SK-N-SH treated with all-trans-retinoic acid at 6 μM for 48 hours (cell line): Measurements from ENCODE around the gene RBFOX1.

ENCODE experiments used
- ATAC-seq: fragments of 200-7000 bp; cut with Tn5 transposase; 3 replicates; pipeline ENCODE4 v1.9.1; 2020; ENCODE audit warnings: mild to moderate bottlenecking, moderate library complexity
- ARNTL ChIP-seq: fragments of 450-650 bp; formaldehyde crosslinking; IDR thresholded peaks from 2 replicates; pipeline ENCODE4 v1.5.0; 2020; ENCODE audit warnings: low read depth, mild to moderate bottlenecking, moderate library complexity, borderline replicate concordance
- CSDC2 ChIP-seq: fragments of 250-450 bp; sonication (Bioruptor Pico); IDR thresholded peaks from 2 replicates; pipeline ENCODE4 v1.5.0; 2020; ENCODE audit warnings: mild to moderate bottlenecking, moderate library complexity
- CSRNP3 ChIP-seq: fragments of 250-450 bp; sonication (Bioruptor Pico); IDR thresholded peaks from 2 replicates; pipeline ENCODE4 v1.5.1; 2021; ENCODE audit warnings: mild to moderate bottlenecking, moderate library complexity
- ESRRG ChIP-seq: fragments of 250-450 bp; sonication (Bioruptor Pico); IDR thresholded peaks from 2 replicates; pipeline ENCODE4 v1.6.1; 2021; ENCODE audit warnings: mild to moderate bottlenecking
- OSR1 ChIP-seq: fragments of 250-450 bp; sonication (Bioruptor Pico); IDR thresholded peaks from 2 replicates; pipeline ENCODE4 v1.8.0; 2022; ENCODE audit warnings: moderate library complexity, mild to moderate bottlenecking, inconsistent platforms
- PATZ1 ChIP-seq: fragments of 250-450 bp; sonication (Bioruptor Pico); IDR thresholded peaks from 2 replicates; pipeline ENCODE4 v1.8.0; 2020; ENCODE audit warnings: mild to moderate bottlenecking, moderate library complexity, borderline replicate concordance
- PPARA ChIP-seq: fragments of 250-450 bp; sonication (Bioruptor Pico); IDR thresholded peaks from 2 replicates; pipeline ENCODE4 v1.5.0; 2020; ENCODE audit warnings: mild to moderate bottlenecking, borderline replicate concordance
- RARB ChIP-seq: fragments of 250-450 bp; sonication (Bioruptor Pico); IDR thresholded peaks from 2 replicates; pipeline ENCODE4 v1.8.0; 2021; ENCODE audit warnings: mild to moderate bottlenecking, moderate library complexity
- SNAI2 ChIP-seq: fragments of 250-450 bp; sonication (Bioruptor Pico); IDR thresholded peaks from 2 replicates; pipeline ENCODE4 v1.5.0; 2020; ENCODE audit warnings: mild to moderate bottlenecking, moderate library complexity
- TCF4 ChIP-seq: fragments of 250-450 bp; sonication (Bioruptor Pico); IDR thresholded peaks from 2 replicates; pipeline ENCODE4 v1.8.0; 2021; ENCODE audit warnings: mild to moderate bottlenecking, moderate library complexity, borderline replicate concordance
- ZC3H10 ChIP-seq: fragments of 250-450 bp; sonication (Bioruptor Pico); IDR thresholded peaks from 2 replicates; pipeline ENCODE4 v1.5.1; 2021; ENCODE audit warnings: mild to moderate bottlenecking, moderate library complexity
- ZFP3 ChIP-seq: fragments of 250-450 bp; sonication (Bioruptor Pico); IDR thresholded peaks from 2 replicates; pipeline ENCODE4 v1.5.0; 2020; ENCODE audit warnings: mild to moderate bottlenecking, moderate library complexity
- ZFP30 ChIP-seq: fragments of 450-650 bp; formaldehyde crosslinking; IDR thresholded peaks from 2 replicates; pipeline ENCODE4 v1.5.0; 2022; ENCODE audit warnings: mild to moderate bottlenecking, moderate library complexity
- ZNF565 ChIP-seq: fragments of 450-650 bp; formaldehyde crosslinking; conservative IDR thresholded peaks from 2 replicates; pipeline ENCODE4 v1.5.0; 2020; ENCODE audit warnings: low read depth, mild to moderate bottlenecking, moderate library complexity
- ZNF8 ChIP-seq: fragments of 450-650 bp; formaldehyde crosslinking; IDR thresholded peaks from 2 replicates; pipeline ENCODE4 v1.5.0; 2020; ENCODE audit warnings: mild to moderate bottlenecking, moderate library complexity
- TF ChIP-seq, protein P1 (sequence below): fragments of 250-450 bp; sonication (Bioruptor Pico); IDR thresholded peaks from 2 replicates; pipeline ENCODE4 v1.5.1; 2020; ENCODE audit warnings: low read depth, mild to moderate bottlenecking, moderate library complexity
- TF ChIP-seq, protein P2 (sequence below): fragments of 250-450 bp; sonication (Bioruptor Pico); IDR thresholded peaks from 2 replicates; pipeline ENCODE4 v1.5.0; 2020; ENCODE audit warnings: mild to moderate bottlenecking, moderate library complexity
- TF ChIP-seq, protein P3 (sequence below): fragments of 250-450 bp; sonication (Bioruptor Pico); IDR thresholded peaks from 2 replicates; pipeline ENCODE4 v1.8.0; 2021; ENCODE audit warnings: low read depth, mild to moderate bottlenecking, moderate library complexity, borderline replicate concordance

Gene RBFOX1

DNA sequence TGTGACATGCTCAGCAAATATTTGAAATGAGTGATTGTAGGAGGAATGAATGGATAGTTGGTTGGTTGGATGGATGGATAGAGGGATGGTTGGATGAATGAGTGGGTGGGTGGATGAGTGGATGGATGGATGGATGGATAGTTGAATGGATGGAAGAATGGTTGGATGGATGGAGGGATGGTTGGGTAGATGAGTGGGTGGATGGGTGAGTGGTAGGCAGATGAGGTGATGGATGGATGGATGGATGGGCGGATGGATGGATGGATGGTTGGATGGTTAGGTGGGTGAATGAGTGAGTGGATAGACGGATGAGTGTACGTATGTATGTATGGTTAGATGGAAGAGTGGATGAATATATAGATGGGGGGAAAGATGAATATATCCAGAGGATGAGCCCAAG, 137.7 kb downstream of the RBFOX1 start:
- ATAC-seq, result no peak

GRCh38 chr16:7471268-7471667, 138.6 kb downstream of the RBFOX1 start:
- no peak for ATAC-seq

More for the DNA sequence above, 137.7 kb downstream of the RBFOX1 start:
- TF ChIP-seq ZFP3 (CRISPR knock-in tag) (no peak), PPARA (CRISPR knock-in tag) (no peak), ESRRG (CRISPR knock-in tag) (no peak), OSR1 (CRISPR knock-in tag) (no peak), ARNTL (CRISPR knock-in tag) (no peak), ZNF565 (CRISPR knock-in tag) (no peak), RARB (CRISPR knock-in tag) (no peak), CSRNP3 (CRISPR knock-in tag) (no peak), TCF4 (no peak), ZNF8 (no peak), PATZ1 (CRISPR knock-in tag) (no peak), SNAI2 (no peak)
- TF ChIP-seq, protein P1, sequence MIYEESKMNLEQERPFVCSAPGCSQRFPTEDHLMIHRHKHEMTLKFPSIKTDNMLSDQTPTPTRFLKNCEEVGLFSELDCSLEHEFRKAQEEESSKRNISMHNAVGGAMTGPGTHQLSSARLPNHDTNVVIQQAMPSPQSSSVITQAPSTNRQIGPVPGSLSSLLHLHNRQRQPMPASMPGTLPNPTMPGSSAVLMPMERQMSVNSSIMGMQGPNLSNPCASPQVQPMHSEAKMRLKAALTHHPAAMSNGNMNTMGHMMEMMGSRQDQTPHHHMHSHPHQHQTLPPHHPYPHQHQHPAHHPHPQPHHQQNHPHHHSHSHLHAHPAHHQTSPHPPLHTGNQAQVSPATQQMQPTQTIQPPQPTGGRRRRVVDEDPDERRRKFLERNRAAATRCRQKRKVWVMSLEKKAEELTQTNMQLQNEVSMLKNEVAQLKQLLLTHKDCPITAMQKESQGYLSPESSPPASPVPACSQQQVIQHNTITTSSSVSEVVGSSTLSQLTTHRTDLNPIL (CRISPR knock-in tag), result no peak
- TF ChIP-seq, protein P2, sequence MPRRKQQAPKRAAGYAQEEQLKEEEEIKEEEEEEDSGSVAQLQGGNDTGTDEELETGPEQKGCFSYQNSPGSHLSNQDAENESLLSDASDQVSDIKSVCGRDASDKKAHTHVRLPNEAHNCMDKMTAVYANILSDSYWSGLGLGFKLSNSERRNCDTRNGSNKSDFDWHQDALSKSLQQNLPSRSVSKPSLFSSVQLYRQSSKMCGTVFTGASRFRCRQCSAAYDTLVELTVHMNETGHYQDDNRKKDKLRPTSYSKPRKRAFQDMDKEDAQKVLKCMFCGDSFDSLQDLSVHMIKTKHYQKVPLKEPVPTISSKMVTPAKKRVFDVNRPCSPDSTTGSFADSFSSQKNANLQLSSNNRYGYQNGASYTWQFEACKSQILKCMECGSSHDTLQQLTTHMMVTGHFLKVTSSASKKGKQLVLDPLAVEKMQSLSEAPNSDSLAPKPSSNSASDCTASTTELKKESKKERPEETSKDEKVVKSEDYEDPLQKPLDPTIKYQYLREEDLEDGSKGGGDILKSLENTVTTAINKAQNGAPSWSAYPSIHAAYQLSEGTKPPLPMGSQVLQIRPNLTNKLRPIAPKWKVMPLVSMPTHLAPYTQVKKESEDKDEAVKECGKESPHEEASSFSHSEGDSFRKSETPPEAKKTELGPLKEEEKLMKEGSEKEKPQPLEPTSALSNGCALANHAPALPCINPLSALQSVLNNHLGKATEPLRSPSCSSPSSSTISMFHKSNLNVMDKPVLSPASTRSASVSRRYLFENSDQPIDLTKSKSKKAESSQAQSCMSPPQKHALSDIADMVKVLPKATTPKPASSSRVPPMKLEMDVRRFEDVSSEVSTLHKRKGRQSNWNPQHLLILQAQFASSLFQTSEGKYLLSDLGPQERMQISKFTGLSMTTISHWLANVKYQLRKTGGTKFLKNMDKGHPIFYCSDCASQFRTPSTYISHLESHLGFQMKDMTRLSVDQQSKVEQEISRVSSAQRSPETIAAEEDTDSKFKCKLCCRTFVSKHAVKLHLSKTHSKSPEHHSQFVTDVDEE, result no peak
- TF ChIP-seq, all 23 proteins: peak for 0

More at GRCh38 chr16:7471268-7471667, 138.6 kb downstream of the RBFOX1 start:
- TF ChIP-seq TCF4 (no peak), OSR1 (CRISPR knock-in tag) (no peak), CSDC2 (CRISPR knock-in tag) (no peak), ZFP30 (CRISPR knock-in tag) (no peak), PATZ1 (CRISPR knock-in tag) (no peak), RARB (CRISPR knock-in tag) (no peak), ZC3H10 (no peak), ESRRG (CRISPR knock-in tag) (no peak), ZNF565 (CRISPR knock-in tag) (no peak)
- TF ChIP-seq, protein P3, sequence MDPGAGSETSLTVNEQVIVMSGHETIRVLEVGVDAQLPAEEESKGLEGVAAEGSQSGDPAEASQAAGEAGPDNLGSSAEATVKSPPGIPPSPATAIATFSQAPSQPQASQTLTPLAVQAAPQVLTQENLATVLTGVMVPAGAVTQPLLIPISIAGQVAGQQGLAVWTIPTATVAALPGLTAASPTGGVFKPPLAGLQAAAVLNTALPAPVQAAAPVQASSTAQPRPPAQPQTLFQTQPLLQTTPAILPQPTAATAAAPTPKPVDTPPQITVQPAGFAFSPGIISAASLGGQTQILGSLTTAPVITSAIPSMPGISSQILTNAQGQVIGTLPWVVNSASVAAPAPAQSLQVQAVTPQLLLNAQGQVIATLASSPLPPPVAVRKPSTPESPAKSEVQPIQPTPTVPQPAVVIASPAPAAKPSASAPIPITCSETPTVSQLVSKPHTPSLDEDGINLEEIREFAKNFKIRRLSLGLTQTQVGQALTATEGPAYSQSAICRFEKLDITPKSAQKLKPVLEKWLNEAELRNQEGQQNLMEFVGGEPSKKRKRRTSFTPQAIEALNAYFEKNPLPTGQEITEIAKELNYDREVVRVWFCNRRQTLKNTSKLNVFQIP (CRISPR knock-in tag), result no peak
- TF ChIP-seq, protein P1 (CRISPR knock-in tag), result no peak
